SK-N-SH treated with all-trans-retinoic acid at 6 μM for 48 hours (cell line): ENCODE measurements around the gene TOMM40.

Experiments used
- RARB ChIP-seq: fragments of 250-450 bp; sonication (Bioruptor Pico); IDR thresholded peaks from 2 replicates; pipeline ENCODE4 v1.8.0; 2021; ENCODE audit warnings: mild to moderate bottlenecking, moderate library complexity
- ZFP30 ChIP-seq: fragments of 450-650 bp; formaldehyde crosslinking; IDR thresholded peaks from 2 replicates; pipeline ENCODE4 v1.5.0; 2022; ENCODE audit warnings: mild to moderate bottlenecking, moderate library complexity
- ZNF565 ChIP-seq: fragments of 450-650 bp; formaldehyde crosslinking; conservative IDR thresholded peaks from 2 replicates; pipeline ENCODE4 v1.5.0; 2020; ENCODE audit warnings: low read depth, mild to moderate bottlenecking, moderate library complexity
- ZNF70 ChIP-seq: fragments of 450-650 bp; formaldehyde crosslinking; IDR thresholded peaks from 2 replicates; pipeline ENCODE4 v1.5.0; 2020; ENCODE audit warnings: mild to moderate bottlenecking, moderate library complexity
- TF ChIP-seq, protein P1 (sequence below): fragments of 250-450 bp; sonication (Bioruptor Pico); IDR thresholded peaks from 2 replicates; pipeline ENCODE4 v1.5.1; 2020; ENCODE audit warnings: low read depth, mild to moderate bottlenecking, moderate library complexity

DNA sequence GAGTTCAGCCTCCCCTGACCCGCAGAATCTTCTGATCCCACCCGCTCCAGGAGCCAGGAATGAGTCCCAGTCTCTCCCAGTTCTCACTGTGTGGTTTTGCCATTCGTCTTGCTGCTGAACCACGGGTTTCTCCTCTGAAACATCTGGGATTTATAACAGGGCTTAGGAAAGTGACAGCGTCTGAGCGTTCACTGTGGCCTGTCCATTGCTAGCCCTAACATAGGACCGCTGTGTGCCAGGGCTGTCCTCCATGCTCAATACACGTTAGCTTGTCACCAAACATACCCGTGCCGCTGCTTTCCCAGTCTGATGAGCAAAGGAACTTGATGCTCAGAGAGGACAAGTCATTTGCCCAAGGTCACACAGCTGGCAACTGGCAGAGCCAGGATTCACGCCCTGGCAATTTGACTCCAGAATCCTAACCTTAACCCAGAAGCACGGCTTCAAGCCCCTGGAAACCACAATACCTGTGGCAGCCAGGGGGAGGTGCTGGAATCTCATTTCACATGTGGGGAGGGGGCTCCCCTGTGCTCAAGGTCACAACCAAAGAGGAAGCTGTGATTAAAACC, 13.5 kb downstream of the TOMM40 start:
- TF ChIP-seq, protein P1, sequence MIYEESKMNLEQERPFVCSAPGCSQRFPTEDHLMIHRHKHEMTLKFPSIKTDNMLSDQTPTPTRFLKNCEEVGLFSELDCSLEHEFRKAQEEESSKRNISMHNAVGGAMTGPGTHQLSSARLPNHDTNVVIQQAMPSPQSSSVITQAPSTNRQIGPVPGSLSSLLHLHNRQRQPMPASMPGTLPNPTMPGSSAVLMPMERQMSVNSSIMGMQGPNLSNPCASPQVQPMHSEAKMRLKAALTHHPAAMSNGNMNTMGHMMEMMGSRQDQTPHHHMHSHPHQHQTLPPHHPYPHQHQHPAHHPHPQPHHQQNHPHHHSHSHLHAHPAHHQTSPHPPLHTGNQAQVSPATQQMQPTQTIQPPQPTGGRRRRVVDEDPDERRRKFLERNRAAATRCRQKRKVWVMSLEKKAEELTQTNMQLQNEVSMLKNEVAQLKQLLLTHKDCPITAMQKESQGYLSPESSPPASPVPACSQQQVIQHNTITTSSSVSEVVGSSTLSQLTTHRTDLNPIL = no peak
- TF ChIP-seq ZNF70 (CRISPR knock-in tag) = no peak
- TF ChIP-seq ZNF565 (CRISPR knock-in tag) = no peak
- no peak for TF ChIP-seq ZFP30
- TF ChIP-seq RARB (CRISPR knock-in tag) = no peak
